IMR-90 (cell line): ENCODE data around the gene HOXB7. TPM values are rescaled to one million over a fixed set of nuclear protein-coding genes. Genes with fewer than 3 reads are reported as not detected.

Experiments used
- ATAC-seq: fragments of 200-7000 bp; cut with Tn5 transposase; 2 replicates; pipeline ENCODE4 v1.9.1; 2020; ENCODE audit warnings: low read depth, mild to moderate bottlenecking, moderate library complexity
- BruUV-seq: library from RNA; stranded (reverse); fragments of 400-500 nt; replicated peaks from 2 replicates; lab custom pipeline; 2021; lab: Mats Ljungman, UMichigan
- CTCF ChIA-PET: fragments of 300-600 bp; formaldehyde crosslinking; extraction: SDS; loops from one replicate; lab custom pipeline; 2021; ENCODE audit warnings: antibody characterized with exemption; lab: Yijun Ruan, JAX
- POLR2A ChIA-PET: fragments of 300-600 bp; sonication (Branson Sonifier 250); formaldehyde crosslinking; loops from one replicate; lab custom pipeline; 2022; ENCODE audit warnings: antibody characterized with exemption; ENCODE audit not compliant: unreplicated experiment; lab: Charles Lee
- DNase-seq: peaks from one replicate; pipeline ENCODE4 v3.0.0; 2013
- H2AFZ ChIP-seq: replicated peaks from 2 replicates; pipeline ENCODE3; 2013; ENCODE audit warnings: low read length, mild to moderate bottlenecking; ENCODE audit not compliant: poor library complexity
- H2AK5ac ChIP-seq: 2 replicates; pipeline ENCODE4 v1.6.1; 2013; ENCODE audit warnings: low read depth, low read length, inconsistent platforms
- H2AK9ac ChIP-seq: replicated peaks from 2 replicates; pipeline ENCODE3; 2013; ENCODE audit warnings: mild to moderate bottlenecking, low read depth, low read length, moderate library complexity; ENCODE audit not compliant: poor library complexity
- H2BK120ac ChIP-seq: 2 replicates; pipeline ENCODE4 v1.6.1; 2013; ENCODE audit warnings: low read depth, low read length, inconsistent platforms
- H2BK15ac ChIP-seq: 3 replicates; pipeline ENCODE4 v1.6.1; 2013; ENCODE audit warnings: low read depth, low read length, inconsistent platforms
- H2BK20ac ChIP-seq: 2 replicates; pipeline ENCODE4 v1.6.1; 2013; ENCODE audit warnings: low read depth, mild to moderate bottlenecking, inconsistent platforms, low read length, moderate library complexity
- H2BK5ac ChIP-seq: 2 replicates; pipeline ENCODE4 v1.6.1; 2013; ENCODE audit warnings: mild to moderate bottlenecking, low read depth, low read length, inconsistent platforms; ENCODE audit not compliant: poor library complexity, severe bottlenecking
- H3K14ac ChIP-seq: replicated peaks from 2 replicates; pipeline ENCODE4 v1.6.1; 2013; ENCODE audit warnings: low read depth, low read length, inconsistent platforms
- H3K18ac ChIP-seq: 2 replicates; pipeline ENCODE4 v1.6.1; 2013; ENCODE audit warnings: low read depth, low read length, control low read depth
- H3K23ac ChIP-seq: 2 replicates; pipeline ENCODE4 v1.6.1; 2013; ENCODE audit warnings: low read depth, low read length, inconsistent platforms
- H3K27ac ChIP-seq: 2 replicates; pipeline ENCODE4 v1.5.1; 2013; ENCODE audit warnings: mild to moderate bottlenecking, control low read depth, low read length; ENCODE audit not compliant: insufficient read depth
- H3K27me3 ChIP-seq: 2 replicates; pipeline ENCODE4 v1.6.1; 2013; ENCODE audit warnings: low read length; ENCODE audit not compliant: control insufficient read depth, insufficient read depth
- H3K36me3 ChIP-seq: 2 replicates; pipeline ENCODE4 v1.6.1; 2013; ENCODE audit warnings: low read length, mixed read lengths; ENCODE audit not compliant: control insufficient read depth, insufficient read depth
- H3K4ac ChIP-seq: 2 replicates; pipeline ENCODE4 v1.6.1; 2013; ENCODE audit warnings: low read depth, low read length, inconsistent platforms
- H3K4me1 ChIP-seq: 2 replicates; pipeline ENCODE4 v1.6.1; 2013; ENCODE audit warnings: low read length, mixed read lengths; ENCODE audit not compliant: control insufficient read depth, insufficient read depth
- H3K4me2 ChIP-seq: 2 replicates; pipeline ENCODE4 v1.6.1; 2013; ENCODE audit warnings: low read depth, mild to moderate bottlenecking, control low read depth, low read length, moderate library complexity
- H3K4me3 ChIP-seq: 2 replicates; pipeline ENCODE4 v1.5.1; 2013; ENCODE audit warnings: low read depth, mild to moderate bottlenecking, control low read depth, low read length, moderate library complexity; ENCODE audit not compliant: insufficient read depth
- H3K56ac ChIP-seq: 2 replicates; pipeline ENCODE4 v1.6.1; 2013; ENCODE audit warnings: low read length, inconsistent platforms; ENCODE audit not compliant: insufficient read depth; ENCODE audit errors: extremely low read depth
- H3K79me1 ChIP-seq, 2 experiments: 2 replicates each; pipeline ENCODE4 v1.6.1; 2013; ENCODE audit warnings: low read length in 2 of 2, inconsistent platforms in 1 of 2, low read depth in 1 of 2
- H3K9ac ChIP-seq: 2 replicates; pipeline ENCODE4 v1.6.1; 2013; ENCODE audit warnings: low read depth, low read length, control low read depth
- H3K9me1 ChIP-seq: 2 replicates; pipeline ENCODE4 v1.6.1; 2013; ENCODE audit warnings: low read length, inconsistent platforms; ENCODE audit not compliant: insufficient read depth
- H3K9me3 ChIP-seq: 2 replicates; pipeline ENCODE4 v1.6.1; 2013; ENCODE audit warnings: low read length; ENCODE audit not compliant: control insufficient read depth, insufficient read depth
- H4K20me1 ChIP-seq: 2 replicates; pipeline ENCODE4 v1.6.1; 2013; ENCODE audit warnings: low read length, inconsistent platforms; ENCODE audit not compliant: insufficient read depth
- H4K5ac ChIP-seq: 2 replicates; pipeline ENCODE4 v1.6.1; 2013; ENCODE audit warnings: mild to moderate bottlenecking, low read depth, low read length, control low read depth
- H4K8ac ChIP-seq, 2 experiments: 2 replicates each; pipeline ENCODE4 v1.6.1; 2013; ENCODE audit warnings: low read depth in 2 of 2, low read length in 2 of 2, control low read depth in 1 of 2, inconsistent platforms in 1 of 2
- H4K91ac ChIP-seq: 2 replicates; pipeline ENCODE4 v1.6.1; 2013; ENCODE audit warnings: low read depth, low read length, inconsistent platforms; ENCODE audit not compliant: insufficient read depth
- CHD1 ChIP-seq: IDR thresholded peaks from 2 replicates; pipeline ENCODE4 v1.6.1; 2012; ENCODE audit warnings: low read depth, low read length, improper control_type of control experiment
- ELK1 ChIP-seq: fragments of 150-350 bp; IDR thresholded peaks from 2 replicates; pipeline ENCODE4 v1.6.1; 2016; ENCODE audit warnings: low read depth, mild to moderate bottlenecking, low read length, moderate library complexity, borderline replicate concordance
- FOS ChIP-seq: fragments of 150-350 bp; IDR thresholded peaks from 2 replicates; pipeline ENCODE4 v1.6.1; 2016; ENCODE audit warnings: low read depth, low read length
- WGBS, 2 experiments: methylation state at CpG; one replicate each; pipeline versions ENCODE4 v1.1.5 to v1.1.7; 2013; ENCODE audit warnings: missing lambda C conversion rate in 2 of 2; ENCODE audit not compliant: insufficient read length in 1 of 2; ENCODE audit errors: extremely low coverage in 2 of 2; 5-methylcytosine and 5-hydroxymethylcytosine counted together
- dilution Hi-C: fragments of 300-500 bp; cut with HindIII; formaldehyde crosslinking; loops from one replicate; pipeline ENCODE4 v1.14.3; 2018; ENCODE audit warnings: low sequenced_read_pairs; ENCODE audit not compliant: unreplicated experiment
- in situ Hi-C: fragments of 300-500 bp; cut with MboI; formaldehyde crosslinking; loops from 3 replicates; pipeline ENCODE4 v1.14.3; 2019; ENCODE audit warnings: low sequenced_read_pairs, inconsistent platforms, mixed read lengths
- intact Hi-C: fragments of 100-400 bp; cut with micrococcal nuclease; formaldehyde crosslinking; loops from 2 replicates; pipeline ENCODE4 v1.10.0; 2022
- polyA plus RNA-seq, 3 experiments: library from polyadenylated mRNA; depleted of rRNA; stranded (reverse); fragments of >200 nt; gene quantifications; 2 replicates each; pipeline ENCODE4 v1.2.3, GENCODE V29; 2012; ENCODE audit warnings: low replicate concordance in 1 of 3
- total RNA-seq: library from RNA; depleted of rRNA; stranded (reverse); fragments of >200 nt; gene quantifications from 2 replicates; pipeline ENCODE4 v1.2.3, GENCODE V29; 2012

HOXB7 gene
- total and polyA plus RNA-seq, 2 of the 4 experiments (the other 2 are of a cell fraction), result 1.8 to 6.7 TPM

DNA sequence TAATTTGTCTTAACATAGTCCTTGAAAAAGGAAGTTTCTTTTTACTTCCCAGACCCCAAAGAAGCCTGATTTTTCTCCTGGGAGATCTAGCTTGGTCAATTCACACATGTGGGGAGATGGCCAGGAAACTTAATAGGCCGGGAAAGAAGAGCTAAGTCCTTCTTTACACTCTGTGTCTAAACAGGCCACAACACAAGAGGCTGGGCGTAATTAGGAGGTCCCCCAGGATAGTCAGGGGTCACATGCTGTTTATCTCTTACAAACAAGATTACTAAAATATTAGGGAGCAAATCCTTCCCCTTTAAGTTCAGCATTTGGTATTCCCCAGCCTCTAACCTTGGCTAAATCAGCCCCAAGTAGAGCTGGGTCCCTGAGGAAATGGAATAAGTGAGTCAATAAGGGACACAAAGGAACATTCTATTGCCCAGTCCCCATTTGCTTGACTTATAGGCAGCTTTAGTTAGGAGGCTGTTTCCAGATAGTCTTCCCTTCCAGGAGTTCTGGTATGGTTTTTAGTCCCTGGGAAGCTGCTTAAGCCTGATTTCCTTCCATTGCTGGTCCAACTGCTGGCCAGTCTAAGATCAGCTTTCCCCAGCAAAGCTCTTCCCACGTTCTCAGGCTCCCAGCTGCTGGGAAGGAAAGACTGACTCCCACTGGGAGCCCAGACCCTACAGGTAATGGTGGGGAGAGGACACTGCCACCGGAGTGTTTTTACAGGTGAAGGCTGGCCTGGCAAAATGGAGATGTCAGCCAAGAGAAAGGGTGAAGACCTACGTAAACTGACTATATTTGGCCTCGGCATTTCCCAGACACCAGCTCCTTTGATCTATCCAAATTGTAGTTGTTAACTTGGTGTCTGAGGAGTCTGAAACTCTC lies 29.4 kb upstream of the HOXB7 start:
- Histone ChIP-seq H2AFZ (no peak overlapping the region), H4K5ac (no peak overlapping the region), H3K27me3 (peaks cover 99% of the 10 kb centered on the region), H3K79me1 (no peaks in the 10 kb centered on the region), H2BK20ac (no peak overlapping the region), H4K8ac (no peak overlapping the region), H2BK15ac (no peak overlapping the region), H3K14ac (no peak overlapping the region), H3K4ac (no peak overlapping the region), H2BK120ac (no peak overlapping the region), H3K36me3 (no peaks in the 10 kb centered on the region), H3K4me3 (no peak overlapping the region), H3K9me1 (no peaks in the 10 kb centered on the region), H3K18ac (no peak overlapping the region), H2AK9ac (no peak overlapping the region), H2BK5ac (no peak overlapping the region), H3K4me1 (no peaks in the 10 kb centered on the region), H4K20me1 (no peaks in the 10 kb centered on the region), H3K27ac (no peak overlapping the region), H4K91ac (no peak overlapping the region), H3K23ac (no peak overlapping the region), H3K9me3 (peaks cover 11% of the 10 kb centered on the region), H3K56ac (no peak overlapping the region), H3K4me2 (no peak overlapping the region), H3K9ac (no peak overlapping the region), H2AK5ac (no peak overlapping the region)
- DNase-seq (no peak), ATAC-seq (no peak)
- dilution Hi-C loops (no loop called here), intact Hi-C loops (no loop called here), in situ Hi-C loops (loop anchor here (10.0 kb wide), 1 partner anchor 65 kb away; no protein-coding TSS in a partner anchor)
- ChIA-PET POLR2A (no interaction called here), CTCF (interaction anchor here (0.7 kb wide), 1 partner anchor 31 kb away, joined by 3 read pairs; no protein-coding TSS in a partner anchor)
- TF ChIP-seq CHD1 (no peak), ELK1 (no peak), FOS (no peak)
- BruUV-seq, result no TSS peak
- no CpG with 5 or more reads among the region's 6 CpGs for WGBS, 2 experiments
